DMS53 treated with DMSO at 0.1 percent for 48 hours (cell line): Measurements from ENCODE around the gene NDUFB2.
"Not testable (repeated sequence)": the region's sequence is repeated elsewhere in the genome, so short reads cannot be mapped to it uniquely, and the experiment has no call there.

Source experiments
- DNase-seq: peaks from one replicate; lab custom pipeline; 2025; ENCODE audit not compliant: unreplicated experiment; lab: John Stamatoyannopoulos, UW

The NDUFB2 gene

GRCh38 chr7:140732416-140732815, 35.9 kb downstream of the NDUFB2 start:
- DNase-seq: no peak

DNA sequence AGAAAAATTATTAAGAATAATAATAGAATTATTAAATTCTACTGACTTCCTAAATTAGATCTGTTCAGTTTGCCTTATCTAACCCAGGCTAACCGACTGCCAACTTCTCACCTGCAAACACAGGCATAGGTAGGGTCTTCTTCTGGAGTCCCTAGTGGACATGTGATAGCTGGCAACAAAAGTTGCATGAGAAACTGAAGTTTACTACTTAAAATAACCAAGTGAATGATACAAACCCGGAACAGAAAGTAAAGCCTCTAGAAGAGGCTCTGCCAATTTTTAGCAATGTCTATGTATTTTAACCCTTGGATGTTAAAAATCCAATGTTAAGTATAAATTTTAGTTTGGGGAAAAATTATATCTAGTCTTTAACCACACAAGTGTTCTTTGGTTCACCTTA, 37.6 kb downstream of the NDUFB2 start:
- no peak for DNase-seq

DNA sequence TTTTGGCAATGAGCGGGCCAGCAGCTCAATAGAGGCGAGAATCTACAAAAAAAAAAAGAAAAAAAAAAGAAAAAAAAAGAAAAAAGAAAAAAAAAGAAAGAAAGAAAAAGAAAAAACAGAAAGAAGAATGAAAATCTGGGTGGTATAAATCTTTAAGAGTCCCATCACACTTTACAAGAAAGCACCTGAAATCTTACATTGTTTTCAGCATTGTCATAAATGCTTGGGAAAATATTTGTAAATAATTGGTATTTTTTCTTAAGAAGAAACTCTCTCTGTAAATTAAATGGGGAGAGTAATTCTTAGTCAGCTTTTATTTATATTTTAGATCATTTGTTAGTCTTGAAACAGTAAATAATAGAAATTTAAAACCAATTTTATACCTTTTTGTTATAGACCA, 38.2 kb downstream of the NDUFB2 start:
- DNase-seq: no peak

DNA sequence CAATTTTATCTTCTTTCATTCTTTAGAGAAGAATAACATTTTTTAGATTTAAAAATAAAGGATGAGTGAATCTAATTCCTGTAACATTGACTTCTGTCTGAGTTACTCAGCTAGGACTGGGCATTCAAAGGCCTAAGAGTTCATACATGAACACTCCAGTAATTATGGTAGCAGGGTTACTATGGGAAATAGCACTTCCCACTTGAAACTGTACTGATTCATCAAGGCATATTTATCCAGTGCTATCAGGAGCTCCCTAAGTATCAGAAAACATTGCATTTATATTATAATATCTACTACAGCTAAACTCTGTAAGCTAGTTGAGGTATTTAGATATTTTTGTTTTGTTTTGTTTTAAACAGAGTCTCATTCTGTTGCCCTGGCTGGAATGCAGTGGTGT, 41.8 kb downstream of the NDUFB2 start:
- DNase-seq: no peak

DNA sequence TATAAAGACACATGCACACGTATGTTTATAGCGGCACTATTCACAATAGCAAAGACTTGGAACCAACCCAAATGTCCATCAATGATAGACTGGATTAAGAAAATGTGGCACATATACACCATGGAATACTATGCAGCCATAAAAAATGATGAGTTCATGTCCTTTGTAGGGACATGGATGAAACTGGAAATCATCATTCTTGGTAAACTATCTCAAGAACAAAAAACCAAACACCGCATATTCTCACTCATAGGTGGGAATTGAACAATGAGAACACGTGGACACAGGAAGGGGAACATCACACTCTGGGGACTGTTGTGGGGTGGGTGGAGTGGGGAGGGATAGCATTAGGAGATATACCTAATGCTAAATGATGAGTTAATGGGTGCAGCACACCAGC, 46.7 kb downstream of the NDUFB2 start:
- DNase-seq: not testable (repeated sequence)

DNA sequence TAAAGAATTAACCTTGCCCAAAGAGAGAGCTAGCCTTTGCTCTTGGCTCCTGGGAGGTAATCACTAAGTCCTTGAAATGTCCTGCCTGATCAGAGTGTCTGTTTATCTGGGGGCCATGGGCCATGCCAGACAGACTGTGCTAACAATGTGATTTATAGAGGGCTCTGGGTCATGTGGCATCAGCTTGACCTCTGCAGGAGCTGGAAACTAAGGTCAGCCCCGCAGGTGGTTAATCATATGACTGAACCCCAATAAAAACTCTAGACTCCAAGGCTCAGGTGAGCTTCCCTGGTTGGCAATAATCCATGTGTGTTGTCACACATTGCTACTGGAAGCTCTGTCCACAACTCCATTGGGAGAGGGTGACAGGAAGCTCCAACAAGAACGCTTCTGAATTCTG, 47.5 kb downstream of the NDUFB2 start:
- DNase-seq: no peak

GRCh38 chr7:140745266-140746058, 49.0 kb downstream of the NDUFB2 start:
- no peak for DNase-seq

- DNase-seq: no peak
Measured at GRCh38 chr7:140746751-140747150, 50.2 kb downstream of the NDUFB2 start.

- DNase-seq: no peak
Measured at GRCh38 chr7:140752533-140752932, 56.0 kb downstream of the NDUFB2 start.

GRCh38 chr7:140754506-140754905, 58.0 kb downstream of the NDUFB2 start:
- DNase-seq: no peak
